ACC112 (cell line): Measurements from ENCODE around the gene FAM236B.
"Not testable (repeated sequence)": the region's sequence is repeated elsewhere in the genome, so short reads cannot be mapped to it uniquely, and the experiment has no call there.

Experiments
- H2AFZ ChIP-seq: fragments of 200-600 bp; sonication (generic); one replicate; pipeline ENCODE4 v1.6.0; 2017; ENCODE audit warnings: antibody characterized with exemption, low read length; ENCODE audit not compliant: unreplicated experiment
- H3K27ac ChIP-seq: fragments of 200-600 bp; sonication (generic); 2 replicates; pipeline ENCODE4 v1.5.1; 2014; ENCODE audit warnings: low read depth, mild to moderate bottlenecking, antibody characterized with exemption, low read length, moderate library complexity
- H3K27me3 ChIP-seq: fragments of 200-600 bp; sonication (generic); 2 replicates; pipeline ENCODE4 v1.6.1; 2014; ENCODE audit warnings: mild to moderate bottlenecking, antibody characterized with exemption, low read length, moderate library complexity, mixed read lengths; ENCODE audit not compliant: insufficient read depth
- H3K36me3 ChIP-seq: fragments of 200-600 bp; sonication (generic); 2 replicates; pipeline ENCODE4 v1.6.1; 2016; ENCODE audit warnings: mild to moderate bottlenecking, antibody characterized with exemption, low read length, moderate library complexity, mixed read lengths; ENCODE audit not compliant: insufficient read depth
- H3K4me1 ChIP-seq: fragments of 200-600 bp; sonication (generic); one replicate; pipeline ENCODE4 v1.6.1; 2016; ENCODE audit warnings: low read length, mixed read lengths; ENCODE audit not compliant: insufficient read depth, unreplicated experiment, control insufficient read depth
- H3K4me3 ChIP-seq: fragments of 200-600 bp; sonication (generic); 2 replicates; pipeline ENCODE4 v1.5.1; 2014; ENCODE audit warnings: mild to moderate bottlenecking, low read depth, low read length
- H3K79me2 ChIP-seq: fragments of 200-600 bp; sonication (generic); one replicate; pipeline ENCODE4 v1.6.0; 2016; ENCODE audit warnings: low read length; ENCODE audit not compliant: control insufficient read depth, unreplicated experiment, insufficient read depth

The FAM236B gene

DNA sequence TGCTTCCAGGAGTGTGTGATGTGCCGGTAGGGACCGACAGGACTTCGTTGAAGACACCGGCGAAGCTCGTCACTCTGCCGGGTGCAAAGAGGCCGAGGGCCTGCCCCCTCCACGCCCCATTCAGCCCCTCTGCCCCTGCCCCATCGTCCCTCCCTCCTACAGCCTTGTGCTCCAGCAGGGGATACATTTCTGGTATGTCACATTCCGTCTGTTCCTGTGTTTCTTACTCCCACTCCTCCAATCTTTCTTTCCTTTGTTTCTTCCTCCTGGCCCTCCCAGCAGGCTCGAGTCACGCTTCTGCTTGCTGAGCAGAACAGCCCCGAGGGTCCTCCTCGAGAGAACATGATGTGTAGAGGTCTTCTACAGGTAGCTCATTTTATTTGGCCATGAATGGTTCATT lies at the start of gene FAM236B:
TSS of gene FAM236B (minus strand) at position 101 of the 400 bp plus-strand sequence. CDS start at position 1, 100 bp downstream.
- not testable (repeated sequence) for H3K36me3 ChIP-seq, H2AFZ ChIP-seq, H3K4me3 ChIP-seq, H3K4me1 ChIP-seq, H3K27ac ChIP-seq, H3K27me3 ChIP-seq, H3K79me2 ChIP-seq

DNA sequence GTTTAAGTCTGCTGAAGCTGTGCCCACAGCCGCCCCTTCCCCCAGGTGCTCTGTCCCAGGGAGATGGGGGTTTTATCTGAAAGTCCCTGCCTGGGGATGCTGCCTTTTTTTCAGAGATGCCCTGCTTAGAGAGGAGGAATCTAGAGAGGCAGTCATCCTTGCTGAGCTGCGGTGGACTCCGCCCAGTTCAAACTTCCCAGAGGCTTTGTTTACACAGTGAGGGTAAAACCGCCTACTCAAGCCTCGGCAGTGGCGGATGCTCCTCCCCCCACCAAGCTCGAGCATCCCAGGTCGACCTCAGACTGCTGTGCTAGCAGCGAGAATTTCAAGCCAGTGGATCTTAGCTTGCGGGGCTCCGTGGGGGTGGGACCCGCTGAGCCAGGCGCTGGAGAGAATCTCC lies 48.2 kb upstream of the FAM236B start:
- not testable (repeated sequence) for H3K4me3 ChIP-seq, H3K27me3 ChIP-seq, H3K27ac ChIP-seq, H3K36me3 ChIP-seq, H3K79me2 ChIP-seq, H3K4me1 ChIP-seq, H2AFZ ChIP-seq

DNA sequence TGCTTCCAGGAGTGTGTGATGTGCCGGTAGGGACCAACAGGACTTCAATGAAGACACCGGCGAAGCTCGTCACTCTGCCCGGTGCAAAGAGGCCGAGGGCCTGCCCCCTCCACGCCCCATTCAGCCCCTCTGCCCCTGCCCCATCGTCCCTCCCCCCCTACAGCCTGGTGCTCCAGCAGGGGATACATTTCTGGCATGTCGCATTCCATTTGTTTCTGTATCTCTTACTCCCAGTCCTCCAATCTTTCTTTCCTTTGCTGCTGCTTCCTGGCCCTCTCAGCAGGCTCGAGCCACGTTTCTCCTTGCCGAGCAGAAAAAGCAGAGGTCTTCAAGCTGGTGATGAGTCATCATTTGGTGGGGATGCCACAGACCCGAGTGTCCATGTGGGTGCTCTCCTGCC lies 25.6 kb upstream of the FAM236B start, which contains the start of gene FAM236D:
TSS of gene FAM236D (minus strand) at position 101 of the 400 bp plus-strand sequence. CDS start at position 1, 100 bp downstream.
- H3K27ac ChIP-seq, H3K4me1 ChIP-seq, H2AFZ ChIP-seq, H3K27me3 ChIP-seq, H3K36me3 ChIP-seq, H3K79me2 ChIP-seq, H3K4me3 ChIP-seq: not testable (repeated sequence)

DNA sequence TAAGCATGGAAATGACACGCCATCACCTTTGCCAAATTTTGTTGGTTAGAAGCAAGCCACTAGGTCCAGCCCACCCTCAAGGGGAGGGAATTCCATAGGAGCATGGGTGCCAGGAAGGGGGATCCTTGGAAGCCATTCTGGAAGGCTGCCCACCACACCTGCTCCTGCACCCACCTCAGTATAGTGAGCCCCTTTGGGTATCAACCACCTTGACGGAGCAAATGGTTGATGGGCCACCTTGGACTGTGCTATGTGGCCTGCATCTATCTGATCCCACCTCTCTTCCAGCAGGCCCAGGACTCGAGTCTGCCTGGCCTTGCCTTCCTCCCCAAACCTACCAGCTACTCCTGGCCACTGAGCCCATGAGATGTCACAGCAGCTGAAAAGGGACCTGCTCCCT lies 7.9 kb upstream of the FAM236B start:
- not testable (repeated sequence) for H3K4me1 ChIP-seq

DNA sequence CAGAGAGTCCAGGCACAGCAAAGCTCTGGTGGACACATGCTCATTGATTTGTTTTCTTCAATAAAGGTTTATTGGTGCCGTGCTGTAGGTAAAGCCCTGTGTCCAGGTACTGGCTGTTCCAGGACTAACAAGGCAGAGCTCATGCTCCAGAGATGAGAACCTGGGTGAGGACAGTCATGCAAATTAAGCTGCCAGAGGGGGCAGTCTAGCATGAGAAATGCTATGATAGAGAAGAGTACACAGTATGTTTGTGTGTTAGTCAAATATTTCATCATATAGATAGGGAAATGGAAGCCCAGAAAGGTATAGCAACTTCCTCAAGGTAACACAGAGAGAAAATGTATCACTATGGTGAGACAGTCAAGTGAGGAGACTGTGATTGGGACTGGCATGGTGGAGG lies 5.7 kb upstream of the FAM236B start:
- H3K4me3 ChIP-seq, H3K27ac ChIP-seq, H3K27me3 ChIP-seq, H2AFZ ChIP-seq, H3K79me2 ChIP-seq, H3K4me1 ChIP-seq, H3K36me3 ChIP-seq: not testable (repeated sequence)

More for the DNA sequence above, 7.9 kb upstream of the FAM236B start:
- not testable (repeated sequence) for H2AFZ ChIP-seq, H3K4me3 ChIP-seq, H3K27me3 ChIP-seq, H3K27ac ChIP-seq, H3K79me2 ChIP-seq, H3K36me3 ChIP-seq

DNA sequence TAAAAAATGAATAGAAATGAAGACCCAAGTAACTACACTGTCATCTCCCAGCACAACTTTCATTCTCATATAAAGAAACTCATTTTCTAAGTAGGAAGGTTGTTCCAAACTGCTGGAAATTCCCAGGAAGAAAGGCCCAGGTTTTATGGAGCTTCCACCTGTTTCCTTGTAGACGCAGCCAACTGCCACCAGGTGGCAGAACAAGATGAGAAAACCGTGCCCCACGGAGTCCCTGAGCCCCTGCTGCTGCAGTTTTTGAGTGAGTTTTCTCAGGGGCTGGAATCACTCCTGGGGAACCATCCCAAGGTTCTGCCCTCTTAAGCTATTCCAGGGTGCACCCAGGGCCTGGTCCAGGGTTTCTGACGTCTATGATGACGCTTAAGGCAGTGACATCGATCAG lies 1.5 kb upstream of the FAM236B start:
- not testable (repeated sequence) for H3K27ac ChIP-seq, H3K79me2 ChIP-seq, H3K4me1 ChIP-seq, H3K4me3 ChIP-seq, H2AFZ ChIP-seq, H3K36me3 ChIP-seq, H3K27me3 ChIP-seq

DNA sequence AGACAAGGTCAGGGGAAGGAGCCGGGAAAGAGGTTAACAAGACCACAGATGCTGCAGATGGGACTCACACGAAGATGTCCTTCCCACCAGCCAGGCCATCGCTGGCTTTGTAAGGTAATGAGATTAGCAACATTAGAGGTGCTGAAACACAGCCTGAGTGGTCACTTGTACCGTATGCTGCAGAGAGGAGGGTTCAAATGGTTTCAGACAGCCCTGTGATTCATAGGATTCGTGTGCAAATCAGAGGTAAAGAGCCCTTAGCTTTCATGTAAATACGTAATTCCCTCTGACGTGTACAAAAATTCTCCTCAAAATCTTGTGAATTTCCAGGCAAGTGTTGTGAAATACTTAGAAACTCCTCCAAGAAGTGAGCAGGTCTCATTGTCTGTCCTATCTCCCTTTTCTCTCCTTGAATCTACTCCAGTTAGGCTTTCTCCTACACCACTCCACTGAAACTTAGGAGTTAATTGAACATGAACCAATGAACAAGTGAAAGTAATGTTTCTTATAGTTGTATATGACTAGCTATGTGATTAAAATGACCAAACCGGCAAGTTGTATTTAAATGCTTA lies 991 bp upstream of the FAM236B start:
- H3K79me2 ChIP-seq, H3K4me3 ChIP-seq, H3K36me3 ChIP-seq, H3K27ac ChIP-seq, H2AFZ ChIP-seq, H3K27me3 ChIP-seq, H3K4me1 ChIP-seq: not testable (repeated sequence)

DNA sequence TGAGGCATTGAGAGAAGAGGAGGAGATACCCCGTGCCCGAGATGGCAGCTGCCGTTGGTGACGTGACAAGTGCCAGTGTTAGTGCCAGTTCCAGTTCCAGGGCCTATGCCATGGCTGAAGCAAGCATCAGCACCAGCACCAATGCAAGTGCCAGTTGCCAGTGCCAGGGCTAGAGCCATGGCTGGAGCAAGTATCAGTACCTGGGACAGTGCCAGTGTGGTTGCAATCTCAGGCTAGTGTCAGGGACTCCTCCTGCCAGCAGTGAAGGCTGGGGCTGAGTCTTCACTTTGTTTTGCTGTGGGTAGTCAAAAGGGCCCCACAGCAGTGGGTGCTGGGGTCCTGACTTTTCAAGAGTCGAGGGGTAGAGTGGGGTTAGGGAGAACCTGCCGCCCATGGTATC lies 4.3 kb downstream of the FAM236B start:
- H2AFZ ChIP-seq, H3K36me3 ChIP-seq, H3K27ac ChIP-seq, H3K4me1 ChIP-seq, H3K27me3 ChIP-seq, H3K4me3 ChIP-seq, H3K79me2 ChIP-seq: not testable (repeated sequence)

DNA sequence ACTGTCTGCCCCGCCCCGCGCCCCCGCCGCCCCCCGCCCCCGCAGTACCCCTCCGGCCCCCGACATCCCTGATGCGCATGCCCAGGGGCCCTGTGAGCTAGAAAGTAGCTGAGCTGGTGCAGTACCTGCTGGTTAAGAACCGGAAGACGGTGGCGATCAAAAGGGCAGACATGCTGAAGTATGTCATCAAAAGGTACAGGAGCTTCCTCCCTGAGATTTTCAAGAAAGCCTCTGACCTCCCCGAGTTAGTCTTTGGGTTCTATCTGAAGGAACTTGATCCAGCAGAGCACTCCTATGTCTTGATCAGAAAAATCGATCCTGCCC lies 5.0 kb downstream of the FAM236B start:
- H3K4me1 ChIP-seq, H3K4me3 ChIP-seq, H3K27me3 ChIP-seq, H3K36me3 ChIP-seq, H2AFZ ChIP-seq, H3K27ac ChIP-seq, H3K79me2 ChIP-seq: not testable (repeated sequence)

DNA sequence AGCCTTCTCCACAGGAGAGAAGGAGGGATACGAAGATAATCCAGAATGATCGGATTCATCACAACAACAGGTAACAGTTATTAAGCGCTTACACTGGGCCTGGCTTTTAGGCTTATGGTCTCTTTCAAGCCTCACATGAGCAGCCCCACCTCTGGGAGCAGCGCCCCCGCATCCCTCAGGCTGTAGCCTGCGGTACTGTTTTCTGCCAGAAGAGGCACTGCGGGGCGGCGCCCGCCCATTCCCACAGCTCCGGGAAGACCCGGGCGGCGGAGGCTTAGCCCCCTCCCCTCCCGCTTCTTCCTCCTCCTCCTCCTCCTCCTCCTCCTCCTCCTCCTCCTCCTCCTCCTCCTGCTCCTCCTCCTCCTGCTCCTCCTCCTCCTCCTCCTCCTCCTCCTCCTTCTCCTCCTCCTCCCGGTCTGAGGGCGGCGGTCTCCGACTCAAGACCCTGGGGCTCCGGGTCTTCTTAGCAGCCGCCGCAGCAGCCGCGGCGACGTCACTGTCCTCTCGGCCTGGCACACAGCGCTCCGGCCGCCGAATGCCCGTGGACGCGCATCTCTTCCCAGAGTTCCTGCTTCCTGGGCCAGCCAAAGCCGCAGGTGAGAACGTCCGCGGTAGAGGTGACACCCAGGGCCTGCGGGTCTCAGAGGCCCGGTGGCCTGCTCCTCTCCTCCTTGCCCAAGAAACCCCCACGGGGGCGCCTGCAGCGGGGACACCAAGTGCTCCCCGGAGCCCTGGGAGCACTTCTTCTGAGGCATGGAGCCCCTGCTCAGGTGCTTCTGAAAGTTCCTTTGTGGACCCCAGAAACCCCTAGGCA lies 5.6 kb downstream of the FAM236B start, which contains the start of gene DMRTC1B:
TSS of gene DMRTC1B (plus strand) at position 238 of the 814 bp plus-strand sequence. CDS start 68,246 bp downstream, outside the sequence.
- not testable (repeated sequence) for H3K4me1 ChIP-seq, H2AFZ ChIP-seq, H3K27ac ChIP-seq, H3K79me2 ChIP-seq, H3K27me3 ChIP-seq, H3K4me3 ChIP-seq, H3K36me3 ChIP-seq

DNA sequence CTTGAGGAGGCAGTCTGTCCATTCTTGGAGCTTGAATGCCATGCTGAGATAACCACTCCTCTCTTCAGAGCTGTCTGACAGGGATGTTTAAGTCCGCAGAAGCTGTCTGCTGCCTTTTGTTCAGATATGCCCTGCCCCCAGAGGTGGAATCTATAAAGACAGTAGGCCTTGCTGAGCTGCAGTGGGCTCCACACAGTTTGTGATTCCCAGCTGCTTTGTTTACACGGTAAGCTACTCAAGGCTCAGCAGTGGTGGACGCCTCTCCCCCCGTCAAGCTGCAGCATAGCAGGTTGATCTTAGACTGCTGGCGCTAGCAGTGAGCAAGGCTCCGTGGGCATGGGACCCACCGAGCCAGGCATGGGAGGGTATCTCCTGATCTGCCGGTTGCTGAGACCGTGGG lies 22.0 kb downstream of the FAM236B start:
- H3K27me3 ChIP-seq, H3K27ac ChIP-seq, H3K36me3 ChIP-seq, H3K4me1 ChIP-seq, H2AFZ ChIP-seq, H3K4me3 ChIP-seq, H3K79me2 ChIP-seq: not testable (repeated sequence)
